Amniotic stem cell (primary cell): Measurements from ENCODE around the gene DEPDC5.

Experiments
- DNase-seq: peaks from one replicate; lab custom pipeline; 2025; lab: John Stamatoyannopoulos, UW

The DEPDC5 gene

GRCh38 chr22:31950226-31950625, 196.4 kb downstream of the DEPDC5 start:
- DNase-seq = no peak

- no peak for DNase-seq
These were observed 197.6 kb downstream of the DEPDC5 start for GRCh38 chr22:31951194-31952093.

GRCh38 chr22:31952094-31952401, 198.2 kb downstream of the DEPDC5 start:
- DNase-seq = no peak

- peak; percentile 50 for DNase-seq
These were observed 198.7 kb downstream of the DEPDC5 start for GRCh38 chr22:31952472-31952871.

GRCh38 chr22:31953261-31953660, 199.4 kb downstream of the DEPDC5 start:
- no peak for DNase-seq

GRCh38 chr22:31954535-31955523, 201.0 kb downstream of the DEPDC5 start:
- DNase-seq = no peak

GRCh38 chr22:31956360-31956759, 202.5 kb downstream of the DEPDC5 start:
- DNase-seq = no peak
